Upper lobe of right lung (tissue), 1 donor: Measurements from ENCODE around the gene HSDL2. TPM values are rescaled to one million over a fixed set of nuclear protein-coding genes. Genes with fewer than 3 reads are reported as not detected.
"Not testable (repeated sequence)": the region's sequence is repeated elsewhere in the genome, so short reads cannot be mapped to it uniquely, and the experiment has no call there.

Source experiments
- ATAC-seq: fragments of 200-7000 bp; cut with Tn5 transposase; one replicate; pipeline ENCODE4 v1.9.1; 2020; ENCODE audit warnings: mild to moderate bottlenecking, moderate library complexity
- DNase-seq: peaks from one replicate; pipeline ENCODE4 v3.0.0-alpha.2; 2020
- H3K27ac ChIP-seq: fragments of 200-600 bp; one replicate; pipeline ENCODE4 v1.8.0; 2022
- H3K27me3 ChIP-seq: fragments of 200-600 bp; one replicate; pipeline ENCODE4 v1.8.0; 2022; ENCODE audit warnings: mild to moderate bottlenecking
- H3K36me3 ChIP-seq: fragments of 200-600 bp; one replicate; pipeline ENCODE4 v1.8.0; 2022
- H3K4me1 ChIP-seq: fragments of 200-600 bp; one replicate; pipeline ENCODE4 v1.8.0; 2022
- H3K4me3 ChIP-seq: fragments of 200-600 bp; one replicate; pipeline ENCODE4 v1.8.0; 2022; ENCODE audit warnings: mild to moderate bottlenecking
- H3K9me3 ChIP-seq: fragments of 200-600 bp; one replicate; pipeline ENCODE4 v1.8.0; 2022
- CTCF ChIP-seq: fragments of 200-600 bp; IDR thresholded peaks from one replicate; pipeline ENCODE4 v1.8.0; 2022; ENCODE audit warnings: antibody characterized with exemption
- intact Hi-C: fragments of 100-400 bp; cut with DNase I; formaldehyde crosslinking; loops from one replicate; pipeline ENCODE4 v1.11.0; 2022
- total RNA-seq: library from RNA; stranded (reverse); fragmentation: NEBNext Ultra II Directional; extraction: Animal tissue kit (Norgen Biotek cat#: 25700); gene quantifications from one replicate; pipeline ENCODE4 v1.2.1, GENCODE V29; 2021
- donor health status: DM: no; HTN: yes; CAD: no; lungs with severe emphysema.

HSDL2 gene
- total RNA-seq, 1 donor from 2014 or later, result 56.3 TPM

GRCh38 chr9:112507001-112507680, 127.2 kb downstream of the HSDL2 start:
- H3K9me3 ChIP-seq, result no peaks in the 10 kb centered on the region
- no peak overlapping the region for H3K4me3 ChIP-seq
- no peaks in the 10 kb centered on the region for H3K4me1 ChIP-seq
- no peaks in the 10 kb centered on the region for H3K27me3 ChIP-seq
- DNase-seq (no peak), ATAC-seq (no peak)
- TF ChIP-seq CTCF, result no peak
- intact Hi-C loops, result no loop called here
- no peak overlapping the region for H3K27ac ChIP-seq
- no peaks in the 10 kb centered on the region for H3K36me3 ChIP-seq

- no peak overlapping the region for H3K4me3 ChIP-seq
- intact Hi-C loops, result no loop called here
- H3K4me1 ChIP-seq, result no peaks in the 10 kb centered on the region
- H3K36me3 ChIP-seq, result no peaks in the 10 kb centered on the region
- ATAC-seq (no peak), DNase-seq (no peak)
- no peaks in the 10 kb centered on the region for H3K27me3 ChIP-seq
- H3K27ac ChIP-seq, result no peak overlapping the region
- H3K9me3 ChIP-seq, result no peaks in the 10 kb centered on the region
- no peak for TF ChIP-seq CTCF
Observed at GRCh38 chr9:112508377-112508776, 128.5 kb downstream of the HSDL2 start.

- H3K36me3 ChIP-seq, H3K27ac ChIP-seq, DNase-seq, H3K4me3 ChIP-seq, ATAC-seq, H3K27me3 ChIP-seq, H3K4me1 ChIP-seq, H3K9me3 ChIP-seq, intact Hi-C loops: not testable (repeated sequence)
Observed at GRCh38 chr9:112512377-112512776, 132.5 kb downstream of the HSDL2 start.

- no peaks in the 10 kb centered on the region for H3K9me3 ChIP-seq
- no peak for TF ChIP-seq CTCF
- no peaks in the 10 kb centered on the region for H3K4me1 ChIP-seq
- ATAC-seq, result no peak
- H3K36me3 ChIP-seq, result no peaks in the 10 kb centered on the region
- no peak overlapping the region for H3K4me3 ChIP-seq
- intact Hi-C loops, result no loop called here
- no peaks in the 10 kb centered on the region for H3K27me3 ChIP-seq
- no peak for DNase-seq
- H3K27ac ChIP-seq, result no peak overlapping the region
Observed at GRCh38 chr9:112516769-112517168, 136.9 kb downstream of the HSDL2 start.

GRCh38 chr9:112520069-112520468, 140.2 kb downstream of the HSDL2 start:
- no peak overlapping the region for H3K4me3 ChIP-seq
- no peak for TF ChIP-seq CTCF
- no peak for ATAC-seq

GRCh38 chr9:112520656-112521055, 140.7 kb downstream of the HSDL2 start:
- no peak for ATAC-seq
- Histone ChIP-seq H3K27ac (no peak overlapping the region), H3K36me3 (no peaks in the 10 kb centered on the region), H3K4me1 (no peaks in the 10 kb centered on the region), H3K4me3 (no peak overlapping the region), H3K9me3 (no peaks in the 10 kb centered on the region), H3K27me3 (no peaks in the 10 kb centered on the region)
- TF ChIP-seq CTCF, result no peak
- intact Hi-C loops, result no loop called here
- no peak for DNase-seq

More at GRCh38 chr9:112520069-112520468, 140.2 kb downstream of the HSDL2 start:
- Histone ChIP-seq H3K27ac (no peak overlapping the region), H3K36me3 (no peaks in the 10 kb centered on the region), H3K9me3 (no peaks in the 10 kb centered on the region), H3K4me1 (no peaks in the 10 kb centered on the region), H3K27me3 (no peaks in the 10 kb centered on the region)
- intact Hi-C loops, result no loop called here
- DNase-seq, result no peak

Other genes starting within 250 kb of the HSDL2 start
- 31.0 TPM for gene SUSD1, start 204.8 kb upstream of the HSDL2 start, total RNA-seq
- gene PTBP3, start 46.5 kb upstream of the HSDL2 start, total RNA-seq, result 77.6 TPM
- gene KIAA1958, start 106.7 kb downstream of the HSDL2 start, total RNA-seq, result 14.2 TPM